GM19240 (cell line): ENCODE results near the gene SMARCA2.

Experiments used
- DNase-seq: peaks from one replicate; pipeline ENCODE4 v3.0.0; 2011; ENCODE audit warnings: low spot score; ENCODE audit not compliant: insufficient read length

Gene SMARCA2

GRCh38 chr9:2208465-2208864, 193.3 kb downstream of the SMARCA2 start:
- DNase-seq, result no peak

- DNase-seq, result no peak
Observed at GRCh38 chr9:2208991-2209390, 193.8 kb downstream of the SMARCA2 start.

- no peak for DNase-seq
Observed at GRCh38 chr9:2209400-2209799, 194.3 kb downstream of the SMARCA2 start.

- no peak for DNase-seq
Observed at GRCh38 chr9:2210201-2210600, 195.1 kb downstream of the SMARCA2 start.

DNA sequence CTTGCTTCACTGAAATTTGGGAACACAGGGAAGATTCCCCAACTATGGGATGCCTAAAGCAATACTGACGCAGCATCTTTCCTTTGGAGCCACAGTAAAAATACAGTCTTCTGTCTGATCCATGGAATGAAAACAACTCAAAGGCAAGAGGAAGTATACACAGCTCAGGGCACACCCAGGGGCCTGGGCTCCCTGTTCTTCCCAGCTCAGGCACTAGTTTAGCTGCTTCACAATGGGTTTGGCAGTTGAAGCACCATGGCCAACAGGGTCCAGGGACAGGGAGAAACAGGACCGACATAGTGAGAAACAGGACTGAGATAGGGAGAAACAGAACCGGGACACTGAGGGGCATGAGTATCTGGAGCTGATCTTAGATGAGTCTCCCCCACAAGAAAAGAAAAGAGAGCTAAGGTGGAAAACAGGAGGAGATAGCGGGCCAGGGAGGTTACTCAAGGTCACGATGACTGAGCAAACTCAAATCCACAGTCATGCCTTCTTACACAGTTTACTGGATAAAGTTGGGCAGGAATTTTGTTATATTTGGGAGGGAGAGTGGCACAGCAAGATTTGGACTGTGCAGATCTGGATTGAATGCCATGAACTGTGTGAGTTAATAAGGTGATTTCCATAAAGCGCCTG, 198.8 kb downstream of the SMARCA2 start:
- DNase-seq, result no peak

DNA sequence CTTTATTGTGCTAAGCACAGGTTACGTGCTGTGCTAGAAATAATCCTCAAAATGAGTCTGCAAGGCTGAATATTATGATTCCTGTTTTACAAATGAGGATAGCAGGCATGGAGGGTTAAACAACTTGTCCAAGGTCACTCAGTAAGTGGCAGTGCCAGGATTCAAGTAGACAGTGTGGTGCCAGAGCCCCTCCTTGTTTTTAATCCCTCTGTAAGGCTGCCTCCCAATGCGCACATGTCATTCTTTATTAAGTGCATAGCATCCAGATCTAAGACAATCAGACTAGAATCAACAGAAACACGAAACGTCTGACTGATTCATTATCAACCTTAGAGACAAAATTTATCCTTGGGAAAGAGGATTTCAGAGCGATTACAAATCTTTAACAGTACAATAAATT, 199.6 kb downstream of the SMARCA2 start:
- no peak for DNase-seq

- no peak for DNase-seq
Observed at GRCh38 chr9:2215921-2216441, 200.8 kb downstream of the SMARCA2 start.

- DNase-seq, result no peak
Observed at GRCh38 chr9:2216591-2216990, 201.4 kb downstream of the SMARCA2 start.

DNA sequence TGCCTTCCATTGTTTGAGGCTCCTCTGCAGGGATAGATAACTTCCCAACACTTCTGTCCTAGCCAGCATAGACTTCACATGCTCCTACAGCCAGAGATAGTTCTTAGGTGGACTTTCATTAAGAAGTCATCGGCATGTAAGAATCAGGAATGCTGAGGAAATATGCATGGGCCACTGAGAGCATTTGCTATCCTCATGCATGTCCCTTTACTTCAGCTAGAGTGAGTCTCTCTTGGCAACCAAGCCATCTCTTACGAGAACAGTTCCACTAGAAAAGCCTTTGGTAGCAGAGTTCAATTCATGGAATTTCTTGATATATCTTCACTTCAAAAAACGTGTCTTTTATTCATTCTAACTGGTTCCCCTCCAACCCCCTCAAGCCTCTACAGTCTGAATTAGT, 202.4 kb downstream of the SMARCA2 start:
- DNase-seq, result no peak

DNA sequence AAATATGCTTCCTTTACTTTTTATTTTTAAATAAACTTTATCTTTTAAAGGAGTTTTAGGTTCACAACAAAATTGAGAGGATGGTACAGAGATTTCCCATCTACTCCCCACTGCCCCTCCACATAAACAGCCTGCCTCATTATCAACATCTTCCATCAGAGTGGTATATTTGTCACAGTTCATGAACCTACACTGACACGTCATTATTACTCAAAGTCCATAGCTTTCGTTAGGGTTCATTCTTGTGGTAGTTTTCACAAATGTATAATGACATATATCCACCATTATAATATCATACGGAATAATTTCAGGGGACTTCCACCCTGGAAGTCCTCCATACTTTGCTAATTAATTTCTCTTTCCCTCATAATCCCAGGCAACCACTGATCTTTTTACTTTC, 204.9 kb downstream of the SMARCA2 start:
- no peak for DNase-seq

- no peak for DNase-seq
Observed at GRCh38 chr9:2227144-2227867, 212.2 kb downstream of the SMARCA2 start.

DNA sequence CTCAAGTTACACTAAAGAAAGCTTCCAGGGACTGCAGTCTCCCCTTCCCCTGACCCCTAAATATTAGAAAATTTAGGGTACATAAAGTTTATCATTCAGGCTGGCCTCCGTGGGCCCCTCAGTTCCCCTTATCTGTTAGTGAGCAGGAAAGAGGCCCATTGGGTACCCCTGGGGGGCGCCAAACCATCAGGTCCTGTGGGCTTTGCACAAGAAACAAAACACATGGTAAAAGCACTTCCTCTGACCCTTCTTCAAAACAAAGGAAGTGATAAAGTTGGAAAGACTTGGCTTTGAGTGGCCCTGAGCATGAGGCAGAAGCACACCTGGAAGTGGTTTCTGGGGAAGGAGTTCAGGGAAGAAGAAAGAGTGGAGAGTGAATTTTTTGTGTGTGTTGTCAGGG, 213.0 kb downstream of the SMARCA2 start:
- DNase-seq, result no peak

- no peak for DNase-seq
Observed at GRCh38 chr9:2228641-2229040, 213.5 kb downstream of the SMARCA2 start.

DNA sequence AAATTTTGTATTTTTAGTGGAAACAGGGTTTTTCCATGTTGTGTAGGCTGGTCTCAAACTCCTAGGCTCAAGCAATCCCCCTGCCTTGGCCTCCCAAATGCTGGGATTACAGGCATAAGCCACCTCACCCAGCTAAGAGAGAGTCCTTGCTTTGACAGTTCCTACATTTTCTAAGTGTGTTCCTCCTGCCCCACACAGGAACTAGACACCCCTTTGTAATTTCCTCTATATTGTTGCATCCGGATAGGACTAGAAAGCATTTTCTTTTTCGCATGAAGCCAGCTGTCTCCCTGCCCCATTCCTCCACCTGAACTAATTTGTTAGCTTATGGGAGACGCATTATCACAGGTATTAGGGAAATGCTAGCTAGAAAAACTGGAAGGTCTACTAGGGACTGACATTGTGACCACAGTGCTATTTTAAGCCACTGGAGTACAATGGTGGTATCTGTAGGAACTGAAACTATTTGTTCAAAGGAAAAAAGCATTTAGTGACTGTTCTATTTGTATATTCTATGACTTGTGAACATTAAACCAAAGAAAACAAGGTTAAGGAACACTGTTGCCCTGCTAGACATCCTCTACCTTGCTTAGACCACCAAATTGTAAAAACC, 214.1 kb downstream of the SMARCA2 start:
- DNase-seq, result no peak

DNA sequence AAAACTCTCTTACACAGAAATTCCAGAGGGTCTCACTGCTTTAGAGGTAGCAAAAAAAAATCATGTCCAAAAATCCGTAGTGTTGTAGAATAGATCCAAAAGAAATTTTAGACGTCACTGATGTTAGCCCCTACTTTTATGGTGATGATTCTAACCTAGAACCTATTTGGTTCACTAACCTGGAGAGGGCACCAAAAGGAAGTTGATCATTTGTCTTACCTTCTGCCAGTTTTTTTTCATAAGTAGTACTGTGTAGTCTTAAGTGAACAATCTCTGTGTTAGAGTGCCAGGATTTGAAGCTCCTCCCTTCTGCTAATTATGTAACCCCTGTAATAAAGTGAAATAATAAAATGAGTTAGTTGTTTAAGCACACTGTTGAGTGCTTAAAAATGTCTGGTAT, 215.2 kb downstream of the SMARCA2 start:
- no peak for DNase-seq

GRCh38 chr9:2231101-2231500, 216.0 kb downstream of the SMARCA2 start:
- DNase-seq, result no peak

DNA sequence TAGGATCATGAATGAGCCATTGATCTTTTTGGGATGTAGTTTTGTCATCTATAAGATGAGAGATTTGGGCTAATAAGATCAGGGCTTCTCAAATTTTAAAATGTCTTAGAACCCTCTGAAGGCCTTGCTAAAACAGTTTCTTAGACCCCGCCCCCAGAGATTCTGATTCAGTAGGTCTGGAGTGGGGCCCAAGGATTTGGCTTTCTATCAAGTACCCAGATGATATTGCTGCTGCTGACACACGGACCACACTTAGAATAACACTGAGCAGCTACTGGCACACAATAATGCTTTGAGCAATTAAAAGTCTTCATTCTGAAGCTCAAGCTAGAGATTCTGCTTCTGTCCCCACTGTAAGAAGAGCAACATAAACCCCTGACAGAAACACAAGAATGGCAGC, 216.7 kb downstream of the SMARCA2 start:
- DNase-seq, result no peak

DNA sequence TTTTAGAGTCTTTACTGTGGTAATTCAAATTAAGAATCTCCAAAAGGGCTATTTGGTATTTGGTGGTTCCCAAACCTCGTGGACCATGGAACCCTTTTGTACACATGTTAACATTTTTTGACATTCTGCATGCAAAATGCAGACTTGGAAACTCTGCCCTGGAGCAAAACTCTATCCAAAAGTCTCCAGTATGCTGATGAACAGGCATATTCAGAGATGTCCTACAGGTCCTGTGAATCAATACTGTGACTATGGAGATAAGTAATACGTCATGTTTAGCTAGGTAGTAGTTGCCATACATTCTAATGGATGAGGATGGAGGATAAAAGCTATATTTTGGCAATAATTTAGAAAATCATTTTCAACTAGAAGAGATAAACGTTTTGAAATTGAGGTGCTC, 218.1 kb downstream of the SMARCA2 start:
- no peak for DNase-seq

DNA sequence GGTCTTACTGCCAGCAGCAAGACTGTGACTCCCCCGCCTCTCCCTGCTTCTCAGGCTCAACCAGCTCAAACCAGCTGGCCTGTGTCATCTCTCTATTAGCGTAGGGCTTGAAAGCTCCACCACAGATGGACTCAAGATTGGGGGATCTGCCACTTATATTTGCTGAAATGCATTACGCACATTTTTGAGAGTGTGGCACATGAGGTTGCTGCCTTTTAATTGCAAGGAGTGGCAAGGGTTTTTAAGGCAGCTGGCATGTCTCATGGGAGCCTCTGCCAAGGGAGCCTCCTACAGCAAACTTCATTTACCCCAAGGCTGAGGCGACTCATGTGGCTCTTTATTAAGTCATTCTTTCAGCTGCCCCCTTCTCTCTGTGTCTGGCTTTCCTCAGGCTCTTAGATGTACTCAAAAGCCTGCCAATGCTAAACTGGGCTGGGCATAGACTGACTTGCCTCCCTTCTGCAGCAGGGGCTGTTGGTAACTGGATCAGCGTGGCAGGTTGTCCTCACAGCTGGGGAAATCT, 219.3 kb downstream of the SMARCA2 start:
- no peak for DNase-seq

DNA sequence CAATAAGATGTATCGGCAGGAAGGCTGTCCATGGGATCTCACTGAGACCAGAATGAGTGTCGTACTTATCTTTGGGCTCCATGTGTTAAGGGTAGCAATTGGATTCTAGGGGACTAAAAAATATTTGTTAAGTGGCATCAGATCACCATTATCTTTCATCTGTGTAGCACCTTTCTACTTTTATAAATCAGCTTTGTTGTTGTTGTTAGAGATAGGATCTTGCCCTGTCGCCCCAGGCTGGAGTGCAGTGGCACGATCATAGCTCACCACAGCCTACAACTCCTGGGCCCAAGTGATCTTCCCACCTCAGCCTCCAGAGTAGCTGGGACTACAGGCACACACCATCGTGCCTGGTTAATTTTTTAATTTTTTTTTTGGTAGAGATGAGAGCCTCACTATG, 220.5 kb downstream of the SMARCA2 start:
- DNase-seq, result no peak

DNA sequence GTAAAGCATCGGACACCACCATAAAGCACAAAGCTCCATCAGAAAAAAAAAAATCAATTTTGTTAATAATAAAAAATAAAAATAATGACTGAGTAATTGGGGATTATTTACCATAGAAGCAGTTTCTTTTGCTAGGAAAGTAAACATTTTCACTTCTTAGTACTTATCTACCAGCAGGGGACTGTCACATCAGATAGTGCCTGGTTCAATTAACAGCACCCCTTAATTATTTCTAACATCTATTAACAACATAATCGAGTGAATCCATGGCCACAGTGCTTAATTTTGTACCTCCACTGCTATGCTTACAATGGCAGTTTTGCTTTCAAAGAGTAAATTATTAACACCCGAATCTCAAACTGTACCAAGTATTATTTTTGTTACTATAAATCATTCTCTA, 221.7 kb downstream of the SMARCA2 start:
- no peak for DNase-seq

- no peak for DNase-seq
Observed at GRCh38 chr9:2241461-2241835, 226.3 kb downstream of the SMARCA2 start.
